ENCODE data around the gene RAP1GDS1.
"Not testable (repeated sequence)": the region's sequence is repeated elsewhere in the genome, so short reads cannot be mapped to it uniquely, and the experiment has no call there.

RAP1GDS1 gene

DNA sequence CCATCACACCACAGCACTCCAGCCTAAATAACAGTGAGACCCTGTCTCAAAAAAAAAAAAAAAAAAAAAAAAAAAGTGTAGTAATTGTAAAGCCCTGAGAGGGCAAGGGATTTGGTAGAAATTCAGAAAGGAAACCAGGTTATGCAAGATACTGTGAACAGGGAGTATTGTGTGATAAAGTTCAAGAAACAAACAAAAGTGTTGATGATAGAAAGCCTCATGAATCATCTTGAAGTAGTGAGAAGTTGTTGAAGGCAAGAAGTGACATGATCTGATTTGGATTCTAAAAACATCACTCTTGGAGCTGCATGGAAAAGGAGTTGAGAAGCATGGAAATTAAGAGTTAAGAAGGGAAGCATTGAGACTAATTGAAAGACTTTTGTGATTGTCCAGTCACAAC, 102.2 kb downstream of the RAP1GDS1 start:
- H3K4me3 Mint-ChIP-seq, result no peak overlapping the region
- peaks cover 49% of the 10 kb centered on the region for H3K36me3 Mint-ChIP-seq (ENCODE audit: low read depth)
- peaks cover 21% of the 10 kb centered on the region for H3K9me3 Mint-ChIP-seq
- H3K4me1 Mint-ChIP-seq, result no peaks in the 10 kb centered on the region
- TF ChIP-seq CTCF (IDR thresholded peaks at IDR 0.05; ENCODE audit: unreplicated experiment in 3 of 3), result no peak
- no peak overlapping the region for H3K27ac Mint-ChIP-seq
- no peaks in the 10 kb centered on the region for H3K27me3 Mint-ChIP-seq (ENCODE audit: low read depth)

DNA sequence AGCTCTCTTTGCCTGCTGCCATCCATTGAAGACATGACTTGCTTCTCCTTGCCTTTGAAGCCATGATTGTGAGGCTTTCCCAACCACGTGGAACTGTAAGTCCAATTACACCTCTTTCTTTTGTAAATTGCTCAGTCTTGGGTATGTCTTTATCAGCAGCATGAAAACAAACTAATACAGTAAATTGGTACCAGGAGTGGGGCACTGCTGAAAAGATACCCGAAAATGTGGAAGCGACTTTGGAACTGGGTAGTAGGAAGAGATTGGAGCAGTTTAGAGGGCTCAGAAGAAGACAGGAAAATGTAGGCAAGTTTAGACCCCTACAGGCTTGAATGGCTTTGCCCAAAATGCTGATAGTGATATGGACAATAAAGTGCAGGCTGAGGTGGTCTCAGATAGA, 105.1 kb downstream of the RAP1GDS1 start:
- Mint-ChIP-seq H3K36me3 (ENCODE audit: low read depth) (peaks cover 70% of the 10 kb centered on the region), H3K9me3 (peaks cover 33% of the 10 kb centered on the region)
- not testable (repeated sequence) for H3K4me3 Mint-ChIP-seq; H3K27me3 Mint-ChIP-seq (ENCODE audit: low read depth); H3K4me1 Mint-ChIP-seq; H3K27ac Mint-ChIP-seq

DNA sequence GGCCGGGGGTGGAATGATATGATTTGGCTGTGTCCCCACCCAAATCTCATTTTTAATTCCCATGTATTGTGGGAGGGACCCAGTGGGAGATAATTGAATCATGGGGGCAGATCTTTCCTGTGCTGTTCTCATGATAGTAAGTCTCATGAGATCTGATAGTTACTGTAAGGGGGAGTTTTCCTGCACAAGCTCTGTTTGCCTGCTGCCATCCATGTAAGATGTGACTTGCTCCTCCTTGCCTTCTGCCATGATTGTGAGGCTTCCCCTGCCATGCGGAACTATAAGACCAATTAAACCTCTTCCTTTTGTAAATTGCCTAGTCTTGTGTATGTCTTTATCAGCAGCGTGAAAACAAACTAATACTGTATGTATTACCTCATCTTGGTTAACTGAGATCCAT, 106.8 kb downstream of the RAP1GDS1 start:
- H3K4me1 Mint-ChIP-seq; H3K27me3 Mint-ChIP-seq (ENCODE audit: low read depth); H3K4me3 Mint-ChIP-seq; H3K27ac Mint-ChIP-seq: not testable (repeated sequence)
- H3K36me3 Mint-ChIP-seq (ENCODE audit: low read depth), result peaks cover 81% of the 10 kb centered on the region
- peaks cover 33% of the 10 kb centered on the region for H3K9me3 Mint-ChIP-seq

DNA sequence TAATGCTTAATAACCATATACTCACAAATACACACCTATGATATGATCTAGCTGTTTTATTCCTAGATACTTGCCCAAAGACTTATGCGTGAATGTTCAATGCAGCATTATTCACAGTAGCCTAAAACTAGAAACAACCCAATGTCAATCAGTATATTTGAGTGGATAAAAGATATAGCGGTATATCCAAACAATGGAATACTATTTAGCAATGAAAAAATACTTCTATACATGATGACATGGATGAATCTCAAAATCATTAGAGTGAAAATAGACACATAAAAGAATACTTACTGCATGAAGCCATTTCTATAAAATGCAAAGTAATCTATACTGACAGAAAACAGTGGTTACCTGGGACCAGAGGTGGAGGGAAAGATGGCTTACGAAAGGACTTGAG, 108.1 kb downstream of the RAP1GDS1 start:
- Mint-ChIP-seq H3K27ac (no peak overlapping the region), H3K4me3 (no peak overlapping the region), H3K36me3 (ENCODE audit: low read depth) (peaks cover 80% of the 10 kb centered on the region), H3K27me3 (ENCODE audit: low read depth) (no peaks in the 10 kb centered on the region), H3K4me1 (no peaks in the 10 kb centered on the region), H3K9me3 (peaks cover 30% of the 10 kb centered on the region)
- TF ChIP-seq CTCF (IDR thresholded peaks at IDR 0.05; ENCODE audit: unreplicated experiment in 3 of 3), result no peak

DNA sequence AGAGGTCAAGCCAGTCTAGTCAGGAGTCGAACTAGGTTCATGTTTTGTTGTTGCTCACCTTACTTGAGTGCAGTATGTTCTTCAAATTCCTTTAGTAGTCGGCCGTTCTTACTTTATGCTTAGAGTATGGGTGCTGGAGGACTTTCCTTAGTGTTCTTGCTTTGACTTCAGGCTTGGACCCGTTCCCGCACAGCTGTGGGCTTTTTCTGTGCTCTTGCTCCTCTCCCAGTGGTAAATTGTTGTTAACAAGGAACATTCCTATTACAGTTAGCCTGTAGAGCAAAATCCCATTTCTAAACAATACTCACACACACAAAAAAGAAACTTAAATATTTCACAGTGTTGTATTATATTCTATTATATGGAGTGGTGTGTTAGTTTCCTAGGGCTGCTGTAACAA, 113.5 kb downstream of the RAP1GDS1 start:
- Mint-ChIP-seq H3K9me3 (peaks cover 3% of the 10 kb centered on the region), H3K36me3 (ENCODE audit: low read depth) (peaks cover 34% of the 10 kb centered on the region), H3K4me1 (no peaks in the 10 kb centered on the region), H3K4me3 (no peak overlapping the region), H3K27ac (no peak overlapping the region), H3K27me3 (ENCODE audit: low read depth) (no peaks in the 10 kb centered on the region)
- TF ChIP-seq CTCF (IDR thresholded peaks at IDR 0.05; ENCODE audit: unreplicated experiment in 3 of 3), result no peak

- Mint-ChIP-seq H3K36me3 (ENCODE audit: low read depth) (peaks cover 12% of the 10 kb centered on the region), H3K4me3 (no peak overlapping the region), H3K27me3 (ENCODE audit: low read depth) (no peaks in the 10 kb centered on the region), H3K27ac (no peak overlapping the region), H3K9me3 (no peaks in the 10 kb centered on the region), H3K4me1 (no peaks in the 10 kb centered on the region)
- no peak for TF ChIP-seq CTCF (IDR thresholded peaks at IDR 0.05; ENCODE audit: unreplicated experiment in 3 of 3)
Measured at GRCh38 chr4:98377559-98377958, 116.4 kb downstream of the RAP1GDS1 start.

GRCh38 chr4:98381306-98381705, 120.1 kb downstream of the RAP1GDS1 start:
- no peaks in the 10 kb centered on the region for H3K9me3 Mint-ChIP-seq
- no peak overlapping the region for H3K27ac Mint-ChIP-seq
- H3K36me3 Mint-ChIP-seq (ENCODE audit: low read depth), result no peaks in the 10 kb centered on the region
- no peaks in the 10 kb centered on the region for H3K27me3 Mint-ChIP-seq (ENCODE audit: low read depth)
- H3K4me1 Mint-ChIP-seq, result peaks cover 9% of the 10 kb centered on the region
- TF ChIP-seq CTCF (IDR thresholded peaks at IDR 0.05; ENCODE audit: unreplicated experiment in 3 of 3), result no peak
- H3K4me3 Mint-ChIP-seq, result no peak overlapping the region
